Osteoblast (primary cell): ENCODE measurements around the gene ARHGAP27. TPM values are rescaled to one million over a fixed set of nuclear protein-coding genes. Genes with fewer than 3 reads are reported as not detected.
A peak's percentile ranks its signal among the peaks of the same experiment; 100 is the strongest.

Source experiments
- DNase-seq: peaks from one replicate; pipeline ENCODE4 v3.0.0; 2011; ENCODE audit warnings: low spot score, mixed read lengths; ENCODE audit not compliant: insufficient read length; ENCODE audit errors: missing footprints
- H2AFZ ChIP-seq: 2 replicates; pipeline ENCODE4 v1.6.0; 2011; ENCODE audit warnings: mild to moderate bottlenecking, low read length
- H3K27ac ChIP-seq: 2 replicates; pipeline ENCODE4 v1.5.1; 2011; ENCODE audit warnings: mild to moderate bottlenecking, low read depth, low read length, moderate library complexity
- H3K27me3 ChIP-seq: 2 replicates; pipeline ENCODE4 v1.6.0; 2012; ENCODE audit warnings: mild to moderate bottlenecking, control low read depth, inconsistent platforms, low read length, moderate library complexity; ENCODE audit not compliant: insufficient read depth
- H3K36me3 ChIP-seq: 2 replicates; pipeline ENCODE4 v1.5.1; 2011; ENCODE audit warnings: mild to moderate bottlenecking, low read length, control low read depth, moderate library complexity; ENCODE audit not compliant: insufficient read depth
- H3K4me1 ChIP-seq: 2 replicates; pipeline ENCODE4 v1.5.1; 2011; ENCODE audit warnings: mild to moderate bottlenecking, low read length, control low read depth, moderate library complexity; ENCODE audit not compliant: insufficient read depth
- H3K4me2 ChIP-seq: 2 replicates; pipeline ENCODE4 v1.6.0; 2011; ENCODE audit warnings: mild to moderate bottlenecking, low read length; ENCODE audit not compliant: insufficient read depth
- H3K4me3 ChIP-seq: fragments of 200-600 bp; sonication (generic); 3 replicates; pipeline ENCODE4 v1.5.1; 2012; ENCODE audit warnings: mild to moderate bottlenecking, low read length, inconsistent platforms; ENCODE audit not compliant: insufficient read depth
- H3K79me2 ChIP-seq: 2 replicates; pipeline ENCODE4 v1.6.0; 2012; ENCODE audit warnings: mild to moderate bottlenecking, low read length, control low read depth, inconsistent platforms; ENCODE audit not compliant: insufficient read depth
- H3K9me3 ChIP-seq: 2 replicates; pipeline ENCODE4 v1.5.1; 2011; ENCODE audit warnings: low read depth, low read length, control low read depth
- H4K20me1 ChIP-seq: 2 replicates; pipeline ENCODE4 v1.6.0; 2012; ENCODE audit warnings: mild to moderate bottlenecking, low read length, control low read depth; ENCODE audit not compliant: insufficient read depth
- total RNA-seq: library from RNA; depleted of rRNA; stranded (reverse); fragments of >200 nt; gene quantifications from 2 replicates; pipeline ENCODE4 v1.2.3, GENCODE V29; 2012
- TF ChIP-seq, protein P1 (sequence below): IDR thresholded peaks from 2 replicates; pipeline ENCODE4 v1.5.1; 2011; ENCODE audit warnings: mild to moderate bottlenecking, low read depth, low read length, moderate library complexity; ENCODE audit errors: extremely low read depth

ARHGAP27 gene
- total RNA-seq, 1 donor = 2.9 TPM

GRCh38 chr17:45376171-45377005 is 56.3 kb downstream of the ARHGAP27 start:
- TF ChIP-seq, protein P1, sequence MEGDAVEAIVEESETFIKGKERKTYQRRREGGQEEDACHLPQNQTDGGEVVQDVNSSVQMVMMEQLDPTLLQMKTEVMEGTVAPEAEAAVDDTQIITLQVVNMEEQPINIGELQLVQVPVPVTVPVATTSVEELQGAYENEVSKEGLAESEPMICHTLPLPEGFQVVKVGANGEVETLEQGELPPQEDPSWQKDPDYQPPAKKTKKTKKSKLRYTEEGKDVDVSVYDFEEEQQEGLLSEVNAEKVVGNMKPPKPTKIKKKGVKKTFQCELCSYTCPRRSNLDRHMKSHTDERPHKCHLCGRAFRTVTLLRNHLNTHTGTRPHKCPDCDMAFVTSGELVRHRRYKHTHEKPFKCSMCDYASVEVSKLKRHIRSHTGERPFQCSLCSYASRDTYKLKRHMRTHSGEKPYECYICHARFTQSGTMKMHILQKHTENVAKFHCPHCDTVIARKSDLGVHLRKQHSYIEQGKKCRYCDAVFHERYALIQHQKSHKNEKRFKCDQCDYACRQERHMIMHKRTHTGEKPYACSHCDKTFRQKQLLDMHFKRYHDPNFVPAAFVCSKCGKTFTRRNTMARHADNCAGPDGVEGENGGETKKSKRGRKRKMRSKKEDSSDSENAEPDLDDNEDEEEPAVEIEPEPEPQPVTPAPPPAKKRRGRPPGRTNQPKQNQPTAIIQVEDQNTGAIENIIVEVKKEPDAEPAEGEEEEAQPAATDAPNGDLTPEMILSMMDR = no peak
- H2AFZ ChIP-seq = no peak overlapping the region
- H3K36me3 ChIP-seq = no peaks in the 10 kb centered on the region
- no peaks in the 10 kb centered on the region for H4K20me1 ChIP-seq
- H3K4me3 ChIP-seq = no peak overlapping the region
- H3K9me3 ChIP-seq = no peaks in the 10 kb centered on the region
- no peak overlapping the region for H3K4me2 ChIP-seq
- no peak overlapping the region for H3K27ac ChIP-seq
- DNase-seq = no peak
- no peaks in the 10 kb centered on the region for H3K27me3 ChIP-seq
- H3K4me1 ChIP-seq = peaks cover 26% of the 10 kb centered on the region
- no peaks in the 10 kb centered on the region for H3K79me2 ChIP-seq

DNA sequence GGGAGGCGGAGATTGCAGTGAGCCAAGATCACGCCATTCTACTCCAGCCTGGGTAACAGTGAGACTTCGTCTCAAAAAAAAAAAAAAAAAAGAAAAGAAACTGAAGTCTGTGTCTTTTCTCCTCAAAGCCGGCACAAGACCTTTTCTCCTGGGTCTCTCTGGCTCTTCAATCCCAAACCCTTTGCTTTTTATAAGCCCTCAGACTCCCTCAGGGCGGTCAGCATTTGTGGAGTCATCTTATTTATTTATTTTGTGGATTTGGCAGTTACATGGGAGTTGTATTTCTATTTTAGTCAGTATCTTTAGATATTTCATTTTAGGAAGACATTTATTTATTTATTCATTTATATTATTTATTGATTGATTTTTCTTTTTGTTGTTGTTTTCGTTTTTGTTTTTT is 58.2 kb downstream of the ARHGAP27 start:
- Histone ChIP-seq H3K36me3 (no peaks in the 10 kb centered on the region), H3K4me2 (no peak overlapping the region), H3K79me2 (no peaks in the 10 kb centered on the region), H3K27me3 (no peaks in the 10 kb centered on the region), H3K27ac (peak overlapping the region; percentile 64), H4K20me1 (no peaks in the 10 kb centered on the region), H3K9me3 (no peaks in the 10 kb centered on the region), H3K4me1 (peaks cover 34% of the 10 kb centered on the region), H3K4me3 (no peak overlapping the region), H2AFZ (peak overlapping the region; percentile 68)
- peak; percentile 87 for DNase-seq
- TF ChIP-seq, protein P1 = no peak

- Histone ChIP-seq H3K27me3 (no peaks in the 10 kb centered on the region), H3K27ac (peak overlapping the region; percentile 86), H3K4me1 (peaks cover 44% of the 10 kb centered on the region), H2AFZ (no peak overlapping the region), H3K4me2 (peak overlapping the region; percentile 72), H3K79me2 (no peaks in the 10 kb centered on the region), H3K4me3 (no peak overlapping the region), H4K20me1 (no peaks in the 10 kb centered on the region), H3K9me3 (no peaks in the 10 kb centered on the region), H3K36me3 (no peaks in the 10 kb centered on the region)
- TF ChIP-seq, protein P1 = no peak
- no peak for DNase-seq
Observed at GRCh38 chr17:45372325-45372869, 60.3 kb downstream of the ARHGAP27 start.
